Osteoblast (primary cell): ENCODE measurements around the gene LBH. TPM values are rescaled to one million over a fixed set of nuclear protein-coding genes. Genes with fewer than 3 reads are reported as not detected.

Experiments used
- DNase-seq: peaks from one replicate; pipeline ENCODE4 v3.0.0; 2011; ENCODE audit warnings: low spot score, mixed read lengths; ENCODE audit not compliant: insufficient read length; ENCODE audit errors: missing footprints
- H2AFZ ChIP-seq: 2 replicates; pipeline ENCODE4 v1.6.0; 2011; ENCODE audit warnings: mild to moderate bottlenecking, low read length
- H3K27ac ChIP-seq: 2 replicates; pipeline ENCODE4 v1.5.1; 2011; ENCODE audit warnings: mild to moderate bottlenecking, low read depth, low read length, moderate library complexity
- H3K27me3 ChIP-seq: 2 replicates; pipeline ENCODE4 v1.6.0; 2012; ENCODE audit warnings: mild to moderate bottlenecking, control low read depth, inconsistent platforms, low read length, moderate library complexity; ENCODE audit not compliant: insufficient read depth
- H3K36me3 ChIP-seq: 2 replicates; pipeline ENCODE4 v1.5.1; 2011; ENCODE audit warnings: mild to moderate bottlenecking, low read length, control low read depth, moderate library complexity; ENCODE audit not compliant: insufficient read depth
- H3K4me1 ChIP-seq: 2 replicates; pipeline ENCODE4 v1.5.1; 2011; ENCODE audit warnings: mild to moderate bottlenecking, low read length, control low read depth, moderate library complexity; ENCODE audit not compliant: insufficient read depth
- H3K4me2 ChIP-seq: 2 replicates; pipeline ENCODE4 v1.6.0; 2011; ENCODE audit warnings: mild to moderate bottlenecking, low read length; ENCODE audit not compliant: insufficient read depth
- H3K4me3 ChIP-seq: fragments of 200-600 bp; sonication (generic); 3 replicates; pipeline ENCODE4 v1.5.1; 2012; ENCODE audit warnings: mild to moderate bottlenecking, low read length, inconsistent platforms; ENCODE audit not compliant: insufficient read depth
- H3K79me2 ChIP-seq: 2 replicates; pipeline ENCODE4 v1.6.0; 2012; ENCODE audit warnings: mild to moderate bottlenecking, low read length, control low read depth, inconsistent platforms; ENCODE audit not compliant: insufficient read depth
- H3K9me3 ChIP-seq: 2 replicates; pipeline ENCODE4 v1.5.1; 2011; ENCODE audit warnings: low read depth, low read length, control low read depth
- H4K20me1 ChIP-seq: 2 replicates; pipeline ENCODE4 v1.6.0; 2012; ENCODE audit warnings: mild to moderate bottlenecking, low read length, control low read depth; ENCODE audit not compliant: insufficient read depth
- total RNA-seq: library from RNA; depleted of rRNA; stranded (reverse); fragments of >200 nt; gene quantifications from 2 replicates; pipeline ENCODE4 v1.2.3, GENCODE V29; 2012
- TF ChIP-seq, protein P1 (sequence below): IDR thresholded peaks from 2 replicates; pipeline ENCODE4 v1.5.1; 2011; ENCODE audit warnings: mild to moderate bottlenecking, low read depth, low read length, moderate library complexity; ENCODE audit errors: extremely low read depth

LBH gene
- total RNA-seq, 1 donor, result 270 TPM

DNA sequence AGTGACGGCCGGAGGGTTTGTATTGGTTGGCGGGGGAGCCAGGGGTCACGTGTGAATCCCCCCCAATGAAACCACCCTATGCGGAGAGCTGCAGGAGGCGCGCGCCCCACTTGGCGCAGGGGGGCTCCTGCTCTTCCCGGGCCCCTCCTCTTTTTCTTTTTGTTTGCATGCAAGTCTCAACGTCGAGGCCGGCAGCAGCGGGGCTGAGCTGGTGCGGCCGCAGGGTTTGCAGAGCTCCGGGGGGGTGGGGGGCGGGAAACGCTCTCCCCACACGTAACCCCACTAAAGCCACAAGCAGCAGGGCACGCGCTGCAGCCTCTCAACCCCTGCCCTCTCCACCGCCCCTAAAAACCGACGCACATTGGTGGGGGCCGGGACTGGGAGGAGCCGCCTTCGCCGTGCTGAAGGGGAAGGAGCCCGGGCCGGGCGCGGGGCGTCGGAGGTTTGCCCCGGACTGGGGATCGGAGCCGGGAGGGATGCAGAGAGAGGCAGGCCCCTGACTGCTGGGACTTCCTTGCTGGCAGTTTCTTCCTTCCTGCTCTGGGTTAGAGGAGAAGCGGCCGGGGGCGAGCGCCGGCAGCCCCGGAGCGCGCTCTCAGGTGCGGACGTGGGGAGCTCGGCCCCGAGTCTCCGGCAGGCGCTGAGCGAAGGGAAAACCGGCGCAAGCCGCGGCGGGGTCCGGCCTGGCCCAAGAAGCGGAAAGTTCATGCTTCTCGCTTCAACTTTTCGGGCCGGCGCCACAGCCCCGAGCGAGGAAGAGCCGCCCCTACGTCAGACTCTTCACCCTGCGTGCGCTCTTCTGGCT, 864 bp downstream of the LBH start:
- peaks cover 19% of the 10 kb centered on the region for H4K20me1 ChIP-seq
- peaks cover 38% of the 10 kb centered on the region for H3K4me1 ChIP-seq
- TF ChIP-seq, protein P1, sequence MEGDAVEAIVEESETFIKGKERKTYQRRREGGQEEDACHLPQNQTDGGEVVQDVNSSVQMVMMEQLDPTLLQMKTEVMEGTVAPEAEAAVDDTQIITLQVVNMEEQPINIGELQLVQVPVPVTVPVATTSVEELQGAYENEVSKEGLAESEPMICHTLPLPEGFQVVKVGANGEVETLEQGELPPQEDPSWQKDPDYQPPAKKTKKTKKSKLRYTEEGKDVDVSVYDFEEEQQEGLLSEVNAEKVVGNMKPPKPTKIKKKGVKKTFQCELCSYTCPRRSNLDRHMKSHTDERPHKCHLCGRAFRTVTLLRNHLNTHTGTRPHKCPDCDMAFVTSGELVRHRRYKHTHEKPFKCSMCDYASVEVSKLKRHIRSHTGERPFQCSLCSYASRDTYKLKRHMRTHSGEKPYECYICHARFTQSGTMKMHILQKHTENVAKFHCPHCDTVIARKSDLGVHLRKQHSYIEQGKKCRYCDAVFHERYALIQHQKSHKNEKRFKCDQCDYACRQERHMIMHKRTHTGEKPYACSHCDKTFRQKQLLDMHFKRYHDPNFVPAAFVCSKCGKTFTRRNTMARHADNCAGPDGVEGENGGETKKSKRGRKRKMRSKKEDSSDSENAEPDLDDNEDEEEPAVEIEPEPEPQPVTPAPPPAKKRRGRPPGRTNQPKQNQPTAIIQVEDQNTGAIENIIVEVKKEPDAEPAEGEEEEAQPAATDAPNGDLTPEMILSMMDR, result no peak
- no peaks in the 10 kb centered on the region for H3K27me3 ChIP-seq
- H3K4me3 ChIP-seq, result peak overlapping the region; percentile 83
- H3K27ac ChIP-seq, result peak overlapping the region; percentile 82
- peaks cover 9% of the 10 kb centered on the region for H3K79me2 ChIP-seq
- H3K4me2 ChIP-seq, result peak overlapping the region; percentile 91
- peak overlapping the region; percentile 79 for H2AFZ ChIP-seq
- DNase-seq, result peak; percentile 87
- H3K9me3 ChIP-seq, result no peaks in the 10 kb centered on the region
- peaks cover 16% of the 10 kb centered on the region for H3K36me3 ChIP-seq

DNA sequence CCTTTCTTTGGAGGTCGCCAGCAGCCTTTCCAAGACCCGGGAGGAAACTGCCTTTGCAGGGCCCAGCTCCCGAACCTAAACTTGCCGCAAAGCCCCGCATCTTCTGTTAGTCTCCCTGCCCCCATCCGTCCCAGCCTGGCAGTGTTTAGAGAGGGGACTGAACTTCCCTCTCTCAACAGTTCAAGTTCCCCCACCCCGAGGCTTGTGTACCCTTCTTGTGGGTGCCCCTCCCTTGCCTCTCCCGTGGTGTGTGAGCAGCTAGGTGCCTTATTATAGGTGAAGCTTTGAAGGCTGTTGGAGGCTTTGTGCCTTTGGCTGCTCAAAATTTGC, 1.4 kb downstream of the LBH start:
- peaks cover 9% of the 10 kb centered on the region for H3K79me2 ChIP-seq

DNA sequence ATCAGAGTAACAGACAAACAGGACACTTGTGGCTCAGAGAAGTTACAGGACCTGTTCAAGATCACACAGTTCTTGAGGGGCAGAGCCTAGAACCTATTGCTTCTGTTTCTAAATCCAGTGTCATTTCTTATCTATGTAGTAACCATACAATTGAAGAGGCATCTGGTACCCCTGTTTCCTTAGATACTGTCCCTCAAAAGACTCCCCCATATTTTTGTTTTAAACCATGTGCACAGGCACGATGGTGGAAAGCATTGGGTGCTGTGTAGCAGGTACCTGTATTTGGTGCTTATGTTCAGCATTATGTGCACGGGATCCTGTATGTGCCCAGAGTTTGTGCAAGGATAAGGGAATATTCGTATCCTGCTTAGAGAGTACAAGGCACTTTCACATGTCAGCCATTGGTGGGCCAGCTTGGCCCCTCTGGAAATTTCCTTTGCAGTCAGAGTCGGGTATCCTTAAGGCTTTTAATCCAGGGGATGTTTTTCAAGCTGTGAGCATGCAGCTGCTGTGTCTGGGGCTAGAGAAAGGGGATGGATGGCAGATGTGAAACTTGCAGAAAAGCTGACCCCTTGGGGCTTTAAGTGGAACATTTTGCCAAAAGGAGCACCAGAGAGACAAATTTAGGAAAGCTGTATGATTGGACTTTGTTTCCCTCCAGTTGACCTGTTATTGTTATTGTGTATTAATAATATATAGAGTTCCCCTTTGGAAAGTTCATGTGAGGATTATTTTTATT, 2.1 kb downstream of the LBH start:
- Histone ChIP-seq H3K36me3 (peaks cover 28% of the 10 kb centered on the region), H3K4me2 (peak overlapping the region; percentile 91), H3K27me3 (no peaks in the 10 kb centered on the region), H3K27ac (peak overlapping the region; percentile 82), H2AFZ (no peak overlapping the region), H3K4me1 (peaks cover 35% of the 10 kb centered on the region), H3K4me3 (peak overlapping the region; percentile 83), H3K79me2 (peaks cover 12% of the 10 kb centered on the region), H3K9me3 (no peaks in the 10 kb centered on the region), H4K20me1 (peaks cover 22% of the 10 kb centered on the region)
- peak; percentile 73 for DNase-seq
- TF ChIP-seq, protein P1, result no peak

More for the DNA sequence above, 1.4 kb downstream of the LBH start:
- Histone ChIP-seq H3K27ac (peak overlapping the region; percentile 82), H3K4me1 (peaks cover 35% of the 10 kb centered on the region), H3K9me3 (no peaks in the 10 kb centered on the region), H3K36me3 (peaks cover 21% of the 10 kb centered on the region), H2AFZ (peak overlapping the region; percentile 79), H3K27me3 (no peaks in the 10 kb centered on the region), H3K4me3 (peak overlapping the region; percentile 83), H3K4me2 (peak overlapping the region; percentile 91), H4K20me1 (peaks cover 19% of the 10 kb centered on the region)
- peak; percentile 73 for DNase-seq
- TF ChIP-seq, protein P1, result no peak
